Peyer's patch (tissue), 4 donors: ENCODE data around the gene HEXD. TPM values are rescaled to one million over a fixed set of nuclear protein-coding genes. Genes with fewer than 3 reads are reported as not detected.

Source experiments
- DNase-seq, 3 donors: peaks; one replicate each; pipeline ENCODE4 v3.0.0-alpha.2; 2017 to 2019
- H3K27ac ChIP-seq, 4 donors: fragments of 200-600 bp; sonication (generic); one replicate each; pipeline ENCODE4 v1.5.1; 2016 to 2019
- H3K27me3 ChIP-seq, 2 donors: fragments of 200-600 bp; sonication (generic); one replicate each; pipeline ENCODE4 v1.5.1; 2019
- H3K36me3 ChIP-seq, 3 donors: fragments of 200-600 bp; sonication (generic); one replicate each; pipeline ENCODE4 v1.5.1; 2016 to 2019
- H3K4me1 ChIP-seq, 4 donors: fragments of 200-600 bp; sonication (generic); one replicate each; pipeline ENCODE4 v1.5.1; 2016 to 2019
- H3K4me3 ChIP-seq, 4 donors: fragments of 200-600 bp; sonication (generic); 1 replicate in 3 of 4; 2 replicates in 1 of 4; pipeline ENCODE4 v1.5.1; 2016 to 2019; ENCODE audit warnings: mild to moderate bottlenecking in 1 of 4
- H3K9me3 ChIP-seq, 4 donors: fragments of 200-600 bp; sonication (generic); one replicate each; pipeline ENCODE4 v1.5.1; 2016 to 2019; ENCODE audit warnings: mild to moderate bottlenecking in 1 of 4
- CTCF ChIP-seq, 6 experiments: fragments of 450-650 bp in 4 of 6; fragments of 200-600 bp in 2 of 6; sonication (generic) in 1 of 6; IDR thresholded peaks; one replicate each; pipeline ENCODE4 v1.5.1; 2017 to 2019; ENCODE audit warnings: antibody characterized with exemption in 6 of 6, mild to moderate bottlenecking in 3 of 6, moderate library complexity in 1 of 6
- POLR2A ChIP-seq, 2 donors: fragments of 450-650 bp; IDR thresholded peaks; one replicate each; pipeline ENCODE4 v1.5.1; 2017; ENCODE audit warnings: antibody characterized with exemption in 2 of 2, mild to moderate bottlenecking in 2 of 2, moderate library complexity in 2 of 2
- total RNA-seq, 4 donors: library from RNA; depleted of rRNA; stranded (reverse); fragments of >200 nt; gene quantifications; one replicate each; pipeline ENCODE4 v1.1.0, GENCODE V29; 2016

Gene HEXD
- total RNA-seq, 4 donors from 2014 or later = 42.7 to 128 (median 80.5) TPM

- Histone ChIP-seq H3K4me3 (no peak overlapping the region), H3K27ac (no peak overlapping the region), H3K4me1 (no peaks in the 10 kb centered on the region), H3K9me3 (no peaks in the 10 kb centered on the region), H3K27me3 (no peaks in the 10 kb centered on the region), H3K36me3 (peaks cover 0 to 99% (median 6%) of the 10 kb centered on the region in 3 donors)
- no peak for DNase-seq
- TF ChIP-seq POLR2A (IDR thresholded peaks at IDR 0.05) = no peak
- no peak for TF ChIP-seq CTCF (IDR thresholded peaks at IDR 0.05)
Measured at GRCh38 chr17:82480318-82480717, 62.2 kb downstream of the HEXD start.

GRCh38 chr17:82483204-82483660 lies 65.1 kb downstream of the HEXD start:
- no peak for DNase-seq
- H3K27ac ChIP-seq = no peak overlapping the region
- H3K9me3 ChIP-seq = no peaks in the 10 kb centered on the region
- H3K27me3 ChIP-seq = no peaks in the 10 kb centered on the region
- TF ChIP-seq CTCF (IDR thresholded peaks at IDR 0.05) (no peak), POLR2A (IDR thresholded peaks at IDR 0.05) (no peak)
- no peak overlapping the region for H3K4me3 ChIP-seq
- H3K36me3 ChIP-seq = peaks cover 0 to 100% (median 6%) of the 10 kb centered on the region in 3 donors
- H3K4me1 ChIP-seq = no peaks in the 10 kb centered on the region

- TF ChIP-seq CTCF (IDR thresholded peaks at IDR 0.05) (no peak), POLR2A (IDR thresholded peaks at IDR 0.05) (no peak)
- H3K27ac ChIP-seq = no peak overlapping the region
- H3K36me3 ChIP-seq = peaks cover 0 to 100% (median 6%) of the 10 kb centered on the region in 3 donors
- no peaks in the 10 kb centered on the region for H3K27me3 ChIP-seq
- H3K4me3 ChIP-seq = no peak overlapping the region
- no peaks in the 10 kb centered on the region for H3K4me1 ChIP-seq
- no peak for DNase-seq
- H3K9me3 ChIP-seq = no peaks in the 10 kb centered on the region
Measured at GRCh38 chr17:82483836-82484235, 65.7 kb downstream of the HEXD start.

- TF ChIP-seq CTCF (IDR thresholded peaks at IDR 0.05) (no peak), POLR2A (IDR thresholded peaks at IDR 0.05) (no peak)
- peaks cover 0 to 79% (median 3%) of the 10 kb centered on the region in 3 donors for H3K36me3 ChIP-seq
- no peak overlapping the region for H3K27ac ChIP-seq
- H3K4me1 ChIP-seq = no peaks in the 10 kb centered on the region
- H3K9me3 ChIP-seq = no peaks in the 10 kb centered on the region
- H3K27me3 ChIP-seq = no peaks in the 10 kb centered on the region
- DNase-seq = no peak
- H3K4me3 ChIP-seq = no peak overlapping the region
Measured at GRCh38 chr17:82486231-82487094, 68.3 kb downstream of the HEXD start.

GRCh38 chr17:82487910-82488309 lies 69.8 kb downstream of the HEXD start:
- TF ChIP-seq CTCF (IDR thresholded peaks at IDR 0.05) (no peak), POLR2A (IDR thresholded peaks at IDR 0.05) (no peak)
- no peak for DNase-seq
- no peaks in the 10 kb centered on the region for H3K27me3 ChIP-seq
- no peak overlapping the region for H3K4me3 ChIP-seq
- H3K9me3 ChIP-seq = no peaks in the 10 kb centered on the region
- H3K4me1 ChIP-seq = no peaks in the 10 kb centered on the region
- peaks cover 0 to 64% (median 3%) of the 10 kb centered on the region in 3 donors for H3K36me3 ChIP-seq
- no peak overlapping the region for H3K27ac ChIP-seq
